Neuron (in vitro differentiated cells): ENCODE results near the gene KIF16B.

Experiments
- H2AFZ ChIP-seq: one replicate; pipeline ENCODE4 v1.6.1; 2013; ENCODE audit warnings: low read depth, mild to moderate bottlenecking, inconsistent platforms, low read length, moderate library complexity
- H3K27me3 ChIP-seq: one replicate; pipeline ENCODE4 v1.6.1; 2013; ENCODE audit warnings: low read length; ENCODE audit not compliant: insufficient read depth
- H3K36me3 ChIP-seq: one replicate; pipeline ENCODE4 v1.6.1; 2013; ENCODE audit warnings: low read length; ENCODE audit not compliant: insufficient read depth
- H3K4me1 ChIP-seq: one replicate; pipeline ENCODE4 v1.6.1; 2013; ENCODE audit warnings: low read length; ENCODE audit not compliant: insufficient read depth
- H3K4me3 ChIP-seq: 2 replicates; pipeline ENCODE4 v1.5.1; 2013; ENCODE audit warnings: mild to moderate bottlenecking, low read length, moderate library complexity
- H3K9me3 ChIP-seq: one replicate; pipeline ENCODE4 v1.6.1; 2013; ENCODE audit warnings: low read length

Gene KIF16B

GRCh38 chr20:16299897-16300296 lies 273.4 kb downstream of the KIF16B start:
- H2AFZ ChIP-seq = no peak overlapping the region
- no peak overlapping the region for H3K4me3 ChIP-seq

DNA sequence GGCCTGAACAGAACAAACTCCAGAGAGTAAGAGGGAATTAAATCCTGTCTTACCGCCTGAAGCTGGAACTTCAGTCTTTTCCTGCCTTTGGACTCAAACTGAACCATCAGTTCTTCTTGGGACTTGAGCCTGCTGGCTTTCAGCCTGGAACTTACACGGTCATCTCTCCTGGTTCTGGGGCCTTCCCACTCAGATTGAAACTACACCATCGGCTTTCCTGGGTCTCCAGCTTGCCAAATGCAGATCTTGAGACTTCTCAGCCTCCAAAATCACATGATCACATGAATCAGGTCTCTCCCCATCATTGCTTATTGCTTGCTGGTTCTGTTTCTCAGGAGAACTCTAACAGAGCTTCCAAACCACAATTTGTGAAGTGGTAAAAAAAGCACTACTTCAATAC lies 276.3 kb downstream of the KIF16B start:
- Histone ChIP-seq H2AFZ (no peak overlapping the region), H3K36me3 (no peaks in the 10 kb centered on the region), H3K4me1 (no peaks in the 10 kb centered on the region)

More at GRCh38 chr20:16299897-16300296, 273.4 kb downstream of the KIF16B start:
- Histone ChIP-seq H3K27me3 (no peaks in the 10 kb centered on the region), H3K36me3 (no peaks in the 10 kb centered on the region), H3K4me1 (no peaks in the 10 kb centered on the region), H3K9me3 (peaks cover 2% of the 10 kb centered on the region)

DNA sequence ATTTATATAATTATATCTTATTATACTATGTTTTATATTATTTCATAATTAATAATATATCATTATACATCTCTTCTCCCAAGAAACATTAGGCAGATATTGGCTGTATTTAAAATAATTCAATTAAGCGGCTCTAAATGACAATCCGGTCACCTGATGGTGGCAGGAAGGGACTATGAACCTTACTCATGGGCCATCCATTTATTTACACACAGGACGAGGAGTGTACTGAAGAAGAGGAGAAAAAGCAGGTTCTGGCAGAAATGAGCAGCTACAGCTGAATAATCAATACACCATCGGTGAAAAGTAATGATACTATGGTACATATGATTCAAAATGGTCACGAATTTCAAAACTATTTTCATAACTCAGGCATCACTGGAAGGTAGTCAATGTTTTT lies 277.7 kb downstream of the KIF16B start:
- Histone ChIP-seq H3K9me3 (no peaks in the 10 kb centered on the region), H3K36me3 (no peaks in the 10 kb centered on the region), H3K27me3 (no peaks in the 10 kb centered on the region), H2AFZ (no peak overlapping the region), H3K4me1 (no peaks in the 10 kb centered on the region), H3K4me3 (no peak overlapping the region)

More for the DNA sequence above, 276.3 kb downstream of the KIF16B start:
- Histone ChIP-seq H3K9me3 (no peaks in the 10 kb centered on the region), H3K27me3 (no peaks in the 10 kb centered on the region), H3K4me3 (no peak overlapping the region)

GRCh38 chr20:16293590-16293989 lies 279.7 kb downstream of the KIF16B start:
- no peak overlapping the region for H3K4me3 ChIP-seq
- H3K27me3 ChIP-seq = no peaks in the 10 kb centered on the region
- no peaks in the 10 kb centered on the region for H3K36me3 ChIP-seq
- H3K4me1 ChIP-seq = no peaks in the 10 kb centered on the region
- H2AFZ ChIP-seq = no peak overlapping the region
- H3K9me3 ChIP-seq = no peaks in the 10 kb centered on the region

DNA sequence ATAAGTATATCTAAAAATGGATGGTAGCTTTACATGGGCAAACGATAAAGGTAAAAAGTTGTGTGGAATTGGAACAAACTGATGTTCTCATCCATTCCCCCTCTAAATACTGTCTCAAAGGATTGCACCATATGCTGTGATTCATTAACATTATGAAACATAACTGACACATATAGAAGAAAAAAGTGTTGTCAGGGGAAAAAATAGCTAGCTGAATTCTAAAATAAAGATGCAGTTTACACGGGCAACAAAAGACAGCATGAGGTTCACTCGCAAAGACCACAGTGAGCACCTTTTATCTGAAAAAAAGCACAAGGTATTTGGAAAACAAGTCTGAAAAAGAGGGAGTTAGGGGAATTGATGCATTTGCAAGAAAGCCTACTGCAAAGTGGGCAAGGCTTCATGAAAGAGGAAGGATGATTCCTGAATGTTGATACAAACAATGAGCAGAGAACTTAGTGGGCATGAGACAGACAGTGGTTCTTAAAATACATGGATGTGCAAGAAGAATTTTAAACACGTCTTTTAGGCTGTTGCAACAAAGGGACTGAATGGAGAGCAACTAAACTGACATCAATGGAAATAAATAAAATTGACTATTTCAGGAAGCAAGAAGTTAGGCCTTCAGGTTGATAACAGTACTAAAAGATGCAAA lies 280.9 kb downstream of the KIF16B start:
- Histone ChIP-seq H2AFZ (no peak overlapping the region), H3K27me3 (no peaks in the 10 kb centered on the region), H3K36me3 (no peaks in the 10 kb centered on the region), H3K4me3 (no peak overlapping the region), H3K4me1 (no peaks in the 10 kb centered on the region), H3K9me3 (no peaks in the 10 kb centered on the region)

- no peaks in the 10 kb centered on the region for H3K9me3 ChIP-seq
- no peaks in the 10 kb centered on the region for H3K36me3 ChIP-seq
- no peak overlapping the region for H2AFZ ChIP-seq
- no peaks in the 10 kb centered on the region for H3K27me3 ChIP-seq
- H3K4me1 ChIP-seq = no peaks in the 10 kb centered on the region
- no peak overlapping the region for H3K4me3 ChIP-seq
Observed at GRCh38 chr20:16290358-16290757, 282.9 kb downstream of the KIF16B start.

- no peaks in the 10 kb centered on the region for H3K4me1 ChIP-seq
- H3K9me3 ChIP-seq = peaks cover 7% of the 10 kb centered on the region
- H3K27me3 ChIP-seq = no peaks in the 10 kb centered on the region
- no peaks in the 10 kb centered on the region for H3K36me3 ChIP-seq
- no peak overlapping the region for H3K4me3 ChIP-seq
- no peak overlapping the region for H2AFZ ChIP-seq
Observed at GRCh38 chr20:16287776-16288175, 285.5 kb downstream of the KIF16B start.

- Histone ChIP-seq H3K4me1 (no peaks in the 10 kb centered on the region), H2AFZ (no peak overlapping the region), H3K27me3 (no peaks in the 10 kb centered on the region), H3K9me3 (peaks cover 12% of the 10 kb centered on the region), H3K4me3 (no peak overlapping the region), H3K36me3 (no peaks in the 10 kb centered on the region)
Observed at GRCh38 chr20:16286601-16287000, 286.6 kb downstream of the KIF16B start.

GRCh38 chr20:16284385-16285100 lies 288.7 kb downstream of the KIF16B start:
- Histone ChIP-seq H2AFZ (no peak overlapping the region), H3K36me3 (no peaks in the 10 kb centered on the region), H3K4me3 (no peak overlapping the region), H3K27me3 (no peaks in the 10 kb centered on the region), H3K9me3 (peaks cover 14% of the 10 kb centered on the region), H3K4me1 (no peaks in the 10 kb centered on the region)

DNA sequence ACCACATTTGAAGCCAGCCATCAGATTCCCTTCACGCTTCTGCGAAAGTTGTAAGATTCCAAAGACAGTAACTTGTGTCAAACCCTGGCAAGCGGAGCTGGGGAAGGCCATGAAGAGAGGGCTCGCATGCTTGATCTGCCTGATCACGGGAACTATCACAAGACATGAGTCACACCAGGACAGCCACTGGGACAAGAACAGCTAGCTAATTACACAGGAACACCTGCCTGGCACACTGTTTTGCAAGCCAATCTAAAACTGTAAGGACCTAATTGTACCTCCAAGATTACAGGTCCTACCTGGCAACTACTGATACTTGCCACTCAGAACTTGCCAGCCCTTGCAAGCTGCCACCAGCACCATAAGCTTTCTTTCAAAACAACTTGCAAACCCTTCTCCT lies 289.3 kb downstream of the KIF16B start:
- H3K9me3 ChIP-seq = peaks cover 14% of the 10 kb centered on the region
- H2AFZ ChIP-seq = no peak overlapping the region
- no peaks in the 10 kb centered on the region for H3K36me3 ChIP-seq
- H3K4me1 ChIP-seq = no peaks in the 10 kb centered on the region
- H3K4me3 ChIP-seq = no peak overlapping the region
- no peaks in the 10 kb centered on the region for H3K27me3 ChIP-seq

DNA sequence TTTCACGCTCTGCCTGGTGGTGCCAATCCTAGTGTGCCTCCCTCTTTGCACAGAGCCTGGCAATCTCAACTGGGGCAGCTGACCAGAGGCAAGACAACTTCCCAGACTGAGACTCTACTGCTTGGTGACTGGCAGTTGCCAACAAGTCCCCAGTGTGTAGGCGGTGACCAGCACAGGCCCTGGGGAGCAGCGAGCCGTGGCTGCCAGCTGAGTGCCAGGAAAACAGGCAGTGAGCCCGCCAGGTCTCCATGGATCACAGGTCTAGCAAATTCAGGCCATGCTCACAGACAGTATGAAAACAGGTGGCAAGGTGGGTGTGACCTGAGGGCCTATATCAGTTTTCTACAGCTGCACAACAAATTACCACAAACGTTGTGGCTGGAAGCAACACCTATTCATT lies 289.9 kb downstream of the KIF16B start:
- no peak overlapping the region for H3K4me3 ChIP-seq
- H3K36me3 ChIP-seq = no peaks in the 10 kb centered on the region
- H3K4me1 ChIP-seq = no peaks in the 10 kb centered on the region
- peaks cover 14% of the 10 kb centered on the region for H3K9me3 ChIP-seq
- H2AFZ ChIP-seq = no peak overlapping the region
- no peaks in the 10 kb centered on the region for H3K27me3 ChIP-seq

GRCh38 chr20:16280219-16280618 lies 293.0 kb downstream of the KIF16B start:
- Histone ChIP-seq H2AFZ (no peak overlapping the region), H3K4me1 (no peaks in the 10 kb centered on the region), H3K4me3 (no peak overlapping the region), H3K9me3 (peaks cover 14% of the 10 kb centered on the region), H3K36me3 (no peaks in the 10 kb centered on the region), H3K27me3 (no peaks in the 10 kb centered on the region)

- Histone ChIP-seq H3K4me3 (no peak overlapping the region), H3K9me3 (peaks cover 14% of the 10 kb centered on the region), H3K36me3 (no peaks in the 10 kb centered on the region), H3K4me1 (no peaks in the 10 kb centered on the region), H2AFZ (no peak overlapping the region), H3K27me3 (no peaks in the 10 kb centered on the region)
Observed at GRCh38 chr20:16279320-16279719, 293.9 kb downstream of the KIF16B start.
